Thyroid gland (tissue), 4 donors: ENCODE results near the gene RPS6KA4.

Experiments
- CTCF ChIP-seq, 6 experiments: fragments of 200-600 bp in 3 of 6; fragments of 450-650 bp in 3 of 6; sonication (generic) in 3 of 6; IDR thresholded peaks; one replicate each; pipeline ENCODE4 v1.5.1; 2016 to 2019; ENCODE audit warnings: antibody characterized with exemption in 6 of 6, mild to moderate bottlenecking in 2 of 6, inconsistent platforms in 1 of 6, moderate library complexity in 1 of 6
- POLR2A ChIP-seq, 2 donors: fragments of 450-650 bp; IDR thresholded peaks; one replicate each; pipeline ENCODE4 v1.6.1; 2017; ENCODE audit warnings: antibody characterized with exemption in 2 of 2, mild to moderate bottlenecking in 2 of 2, moderate library complexity in 1 of 2

GRCh38 chr11:64327993-64328392 lies 31.0 kb upstream of the RPS6KA4 start:
- TF ChIP-seq CTCF (IDR thresholded peaks at IDR 0.05) (no peak), POLR2A (IDR thresholded peaks at IDR 0.05) (no peak)
